HepG2 (cell line): Measurements from ENCODE around the gene ITCH. TPM values are rescaled to one million over a fixed set of nuclear protein-coding genes. Genes with fewer than 3 reads are reported as not detected.

Source experiments
- DPF2 ChIP-seq: sonication (generic); formaldehyde crosslinking; IDR thresholded peaks from 2 replicates; pipeline ENCODE4 v1.4.0; 2020; ENCODE audit warnings: mild to moderate bottlenecking, low read depth, missing genetic modification reagents, borderline replicate concordance
- IKZF5 ChIP-seq: IDR thresholded peaks from 2 replicates; pipeline ENCODE4 v1.6.1; 2018; ENCODE audit warnings: missing genetic modification reagents, mild to moderate bottlenecking, missing compliant biosample characterization
- KDM1A ChIP-seq: IDR thresholded peaks from 2 replicates; pipeline ENCODE4 v1.6.1; 2016; ENCODE audit warnings: missing compliant biosample characterization
- KLF6 ChIP-seq: IDR thresholded peaks from 2 replicates; pipeline ENCODE4 v1.8.0; 2016; ENCODE audit warnings: missing biosample characterization, missing genetic modification reagents
- SIN3B ChIP-seq: fragments of 150-350 bp; IDR thresholded peaks from 2 replicates; pipeline ENCODE4 v1.6.1; 2014; ENCODE audit warnings: low read length
- SRY ChIP-seq: sonication (generic); formaldehyde crosslinking; IDR thresholded peaks from 2 replicates; pipeline ENCODE4 v1.8.0; 2022; ENCODE audit warnings: mild to moderate bottlenecking, missing genetic modification reagents
- STAT6 ChIP-seq: sonication (generic); formaldehyde crosslinking; IDR thresholded peaks from 2 replicates; pipeline ENCODE4 v1.4.0; 2020; ENCODE audit warnings: missing genetic modification reagents, mild to moderate bottlenecking, borderline replicate concordance
- TBX2 ChIP-seq: sonication (generic); formaldehyde crosslinking; IDR thresholded peaks from 2 replicates; pipeline ENCODE4 v1.5.0; 2020; ENCODE audit warnings: missing genetic modification reagents, mild to moderate bottlenecking, borderline replicate concordance
- ZNF121 ChIP-seq: sonication (generic); formaldehyde crosslinking; IDR thresholded peaks from 2 replicates; pipeline ENCODE4 v1.5.0; 2020; ENCODE audit warnings: mild to moderate bottlenecking, missing genetic modification reagents
- ZNF280D ChIP-seq: sonication (generic); formaldehyde crosslinking; IDR thresholded peaks from 2 replicates; pipeline ENCODE4 v1.5.1; 2020; ENCODE audit warnings: mild to moderate bottlenecking, missing genetic modification reagents
- ZNF281 ChIP-seq: sonication (generic); formaldehyde crosslinking; IDR thresholded peaks from 2 replicates; pipeline ENCODE4 v1.4.0; 2020; ENCODE audit warnings: missing genetic modification reagents, borderline replicate concordance
- ZNF597 ChIP-seq: sonication (generic); formaldehyde crosslinking; IDR thresholded peaks from 2 replicates; pipeline ENCODE4 v1.5.0; 2020; ENCODE audit warnings: missing genetic modification reagents
- ZNF7 ChIP-seq: IDR thresholded peaks from 2 replicates; pipeline ENCODE4 v1.6.1; 2016; ENCODE audit warnings: missing biosample characterization, missing genetic modification reagents
- ZNF850 ChIP-seq: sonication (generic); formaldehyde crosslinking; conservative IDR thresholded peaks from 2 replicates; pipeline ENCODE4 v1.9.0; 2021; ENCODE audit warnings: mild to moderate bottlenecking, missing genetic modification reagents
- polyA plus RNA-seq, 8 experiments: library from polyadenylated mRNA; depleted of rRNA in 3 of 8; stranded (reverse) in 7 of 8; unstranded in 1 of 8; fragments of >200 nt; fragmentation: Illumina TruSeq in 4 of 8; extraction: Trizol in 4 of 8; gene quantifications; 2 replicates each; pipeline versions ENCODE4 v1.2.1 to v1.2.3, GENCODE V29; 2011 to 2016; ENCODE audit warnings: low read depth in 4 of 8, missing spikeins in 1 of 8, mixed read lengths in 1 of 8; ENCODE audit not compliant: insufficient read depth in 1 of 8
- total RNA-seq, 5 experiments: library from RNA; depleted of rRNA; stranded (reverse); fragments of >200 nt; fragmentation: Illumina TruSeq; extraction: Trizol; gene quantifications; 2 replicates each; pipeline ENCODE4 v1.2.3, GENCODE V29; 2016; ENCODE audit warnings: low read depth in 1 of 5

ITCH gene
- total and polyA plus RNA-seq, 2 of the 13 experiments (the other 11 are each of a cell fraction or from before 2014, with no cell fraction given): 20.5 to 112 TPM

GRCh38 chr20:34407962-34408474 is 44.9 kb downstream of the ITCH start (continued):
- TF ChIP-seq ZNF850: no peak
- TF ChIP-seq ZNF7 (CRISPR knock-in tag): peak; percentile 24; the same call in 1 of the 2 replicates
- peak; percentile 48; the same call in 1 of the 2 replicates for TF ChIP-seq SRY
- TF ChIP-seq ZNF121: peak; percentile 99
- TF ChIP-seq ZNF281 (CRISPR knock-in tag): peak; percentile 64; the same call in 1 of the 2 replicates
- peak; percentile 88; the same call in 1 of the 2 replicates for TF ChIP-seq STAT6 (CRISPR knock-in tag)
- peak; percentile 98 for TF ChIP-seq IKZF5
- TF ChIP-seq ZNF280D (CRISPR knock-in tag): peak; percentile 97
- peak; percentile 100 for TF ChIP-seq DPF2 (CRISPR knock-in tag)
- TF ChIP-seq KLF6: peak; percentile 92
- 0 out of 2 replicates have a peak, but pooled peaks have one; percentile 44 for TF ChIP-seq ZNF597 (CRISPR knock-in tag)
- TF ChIP-seq TBX2 (CRISPR knock-in tag): peak; percentile 95
- TF ChIP-seq SIN3B: no peak
- peak; percentile 94 for TF ChIP-seq KDM1A (CRISPR knock-in tag)
